Trophoblast cell (in vitro differentiated cells and primary cell): ENCODE measurements around the gene TPSAB1.
A peak's percentile ranks its signal among the peaks of the same experiment; 100 is the strongest.
"Not testable (repeated sequence)": the region's sequence is repeated elsewhere in the genome, so short reads cannot be mapped to it uniquely, and the experiment has no call there.

Experiments
- DNase-seq, 2 donors: peaks; one replicate each; pipeline ENCODE4 v3.0.0-alpha.2; 2016
- H2AFZ ChIP-seq: 2 replicates; pipeline ENCODE4 v1.6.1; 2013; ENCODE audit warnings: low read length, moderate library complexity, mild to moderate bottlenecking; ENCODE audit not compliant: insufficient read depth, poor library complexity
- H2AK5ac ChIP-seq: 2 replicates; pipeline ENCODE4 v1.6.1; 2013; ENCODE audit warnings: mild to moderate bottlenecking, low read length
- H2BK120ac ChIP-seq: 2 replicates; pipeline ENCODE4 v1.6.1; 2013; ENCODE audit warnings: low read length, mild to moderate bottlenecking, moderate library complexity; ENCODE audit not compliant: insufficient read depth, poor library complexity
- H2BK12ac ChIP-seq: 2 replicates; pipeline ENCODE4 v1.6.1; 2013; ENCODE audit warnings: mild to moderate bottlenecking, low read length, moderate library complexity
- H2BK5ac ChIP-seq: 2 replicates; pipeline ENCODE4 v1.6.1; 2013; ENCODE audit warnings: low read length, low read depth, moderate library complexity, mild to moderate bottlenecking; ENCODE audit not compliant: poor library complexity
- H3K14ac ChIP-seq: 2 replicates; pipeline ENCODE4 v1.6.1; 2013; ENCODE audit warnings: mild to moderate bottlenecking, low read length
- H3K18ac ChIP-seq: 2 replicates; pipeline ENCODE4 v1.6.1; 2013; ENCODE audit warnings: mild to moderate bottlenecking, low read length
- H3K23ac ChIP-seq: 2 replicates; pipeline ENCODE4 v1.6.1; 2013; ENCODE audit warnings: low read length
- H3K27ac ChIP-seq: 2 replicates; pipeline ENCODE4 v1.5.1; 2013; ENCODE audit warnings: low read depth, mild to moderate bottlenecking, inconsistent platforms, low read length, moderate library complexity
- H3K27me3 ChIP-seq: 2 replicates; pipeline ENCODE4 v1.6.1; 2013; ENCODE audit warnings: inconsistent platforms, mild to moderate bottlenecking, low read length, moderate library complexity; ENCODE audit not compliant: insufficient read depth
- H3K36me3 ChIP-seq, 2 experiments: 1 replicate in 1 of 2; 2 replicates in 1 of 2; pipeline ENCODE4 v1.6.1; 2013; ENCODE audit warnings: low read length in 2 of 2, mild to moderate bottlenecking in 2 of 2, moderate library complexity in 1 of 2; ENCODE audit not compliant: insufficient read depth in 2 of 2, control insufficient read depth in 1 of 2
- H3K4ac ChIP-seq: 2 replicates; pipeline ENCODE4 v1.6.1; 2013; ENCODE audit warnings: low read depth, mild to moderate bottlenecking, low read length, moderate library complexity
- H3K4me1 ChIP-seq, 2 experiments: 1 replicate in 1 of 2; 2 replicates in 1 of 2; pipeline ENCODE4 v1.6.1; 2013; ENCODE audit warnings: low read length in 2 of 2, mild to moderate bottlenecking in 2 of 2, moderate library complexity in 1 of 2; ENCODE audit not compliant: insufficient read depth in 2 of 2, control insufficient read depth in 1 of 2
- H3K4me2 ChIP-seq: 2 replicates; pipeline ENCODE4 v1.6.1; 2013; ENCODE audit warnings: inconsistent platforms, mild to moderate bottlenecking, low read length, moderate library complexity
- H3K4me3 ChIP-seq: 2 replicates; pipeline ENCODE4 v1.5.1; 2013; ENCODE audit warnings: mild to moderate bottlenecking, low read depth, low read length, inconsistent platforms
- H3K79me1 ChIP-seq: one replicate; pipeline ENCODE4 v1.6.1; 2013; ENCODE audit warnings: low read length
- H3K79me2 ChIP-seq: 2 replicates; pipeline ENCODE4 v1.6.1; 2013; ENCODE audit warnings: low read length, mild to moderate bottlenecking; ENCODE audit not compliant: control insufficient read depth, insufficient read depth, poor library complexity
- H3K9ac ChIP-seq: 2 replicates; pipeline ENCODE4 v1.6.1; 2013; ENCODE audit warnings: mild to moderate bottlenecking, low read length
- H3K9me3 ChIP-seq: 2 replicates; pipeline ENCODE4 v1.6.1; 2013; ENCODE audit warnings: low read depth, mild to moderate bottlenecking, control low read depth, inconsistent platforms, low read length; ENCODE audit not compliant: insufficient read depth
- H4K12ac ChIP-seq: 2 replicates; pipeline ENCODE4 v1.6.1; 2013; ENCODE audit warnings: low read depth, mild to moderate bottlenecking, low read length, moderate library complexity
- H4K8ac ChIP-seq: 2 replicates; pipeline ENCODE4 v1.6.1; 2013; ENCODE audit warnings: low read depth, mild to moderate bottlenecking, low read length, moderate library complexity
- H4K91ac ChIP-seq: one replicate; pipeline ENCODE4 v1.6.1; 2013; ENCODE audit warnings: low read depth, mild to moderate bottlenecking, low read length, moderate library complexity
- WGBS: extraction: QIAGEN DNeasy Blood & Tissue Kit; methylation state at CpG from one replicate; pipeline ENCODE4 v1.1.7; 2013; ENCODE audit warnings: missing lambda C conversion rate; ENCODE audit not compliant: insufficient read length, insufficient coverage; ENCODE audit errors: extremely low coverage; 5-methylcytosine and 5-hydroxymethylcytosine counted together

Gene TPSAB1

DNA sequence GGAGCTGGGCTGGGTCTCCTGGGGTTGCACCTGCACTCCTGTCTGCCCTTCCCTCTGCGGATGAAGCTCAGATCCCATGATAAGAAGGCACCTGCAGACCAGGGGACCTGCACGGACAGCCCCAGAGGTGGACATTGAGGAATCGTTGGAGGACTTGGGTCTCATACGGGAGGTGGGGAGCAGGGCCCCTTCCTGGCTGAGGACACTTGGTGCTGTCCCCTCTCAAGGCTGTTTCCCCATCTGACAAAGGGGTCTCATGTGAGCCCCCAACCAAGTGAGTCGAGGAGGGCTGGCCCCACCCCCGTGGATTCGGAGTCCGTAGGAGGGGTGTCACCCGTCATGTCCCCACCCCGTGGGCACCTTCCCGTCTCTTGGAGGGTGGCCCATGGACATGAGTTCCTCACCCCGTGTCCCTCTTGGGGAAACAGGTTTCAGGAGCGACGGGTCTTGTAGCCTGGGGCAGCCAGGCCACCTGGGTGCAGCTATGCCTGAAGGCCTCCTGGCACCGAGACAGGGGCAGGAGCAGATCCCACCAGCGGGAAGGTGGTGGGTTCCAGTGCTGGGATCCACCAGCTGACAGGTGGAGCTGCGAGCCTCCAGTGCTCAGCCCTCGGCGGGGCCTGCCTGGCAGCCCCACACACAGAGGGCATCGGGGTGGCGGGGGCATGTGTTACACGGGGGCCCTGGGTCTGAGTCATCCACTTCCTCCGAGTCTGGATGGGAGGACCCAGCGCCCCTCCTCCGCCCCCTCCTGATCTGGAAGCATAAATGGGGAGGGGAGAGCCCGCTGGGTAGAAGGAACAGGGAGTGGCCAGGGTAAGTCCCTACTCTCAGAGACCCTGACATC is 15.0 kb downstream of the TPSAB1 start, which contains the start of gene TPSD1:
Gene TPSD1, plus strand, starts transcription at position 794 of the 847 bp plus-strand sequence. CDS start 212 bp downstream, outside the sequence.
- H3K27me3 ChIP-seq, H4K12ac ChIP-seq, H3K79me1 ChIP-seq, H3K36me3 ChIP-seq, H2BK120ac ChIP-seq, H3K18ac ChIP-seq, H2AFZ ChIP-seq, H3K23ac ChIP-seq, H4K8ac ChIP-seq, H3K4me1 ChIP-seq, H2AK5ac ChIP-seq, H3K4me3 ChIP-seq, H3K4me2 ChIP-seq, H3K14ac ChIP-seq, H3K9ac ChIP-seq, H3K9me3 ChIP-seq, H4K91ac ChIP-seq, H3K79me2 ChIP-seq, H2BK12ac ChIP-seq, H2BK5ac ChIP-seq, H3K27ac ChIP-seq, H3K4ac ChIP-seq, DNase-seq: not testable (repeated sequence)
- WGBS = no CpG with 5 or more reads among the region's 26 CpGs

- no CpG with 5 or more reads among the region's 23 CpGs for WGBS
- not testable (repeated sequence) for H4K8ac ChIP-seq, H3K9me3 ChIP-seq
Measured at GRCh38 chr16:1256296-1256873, 15.9 kb downstream of the TPSAB1 start.

DNA sequence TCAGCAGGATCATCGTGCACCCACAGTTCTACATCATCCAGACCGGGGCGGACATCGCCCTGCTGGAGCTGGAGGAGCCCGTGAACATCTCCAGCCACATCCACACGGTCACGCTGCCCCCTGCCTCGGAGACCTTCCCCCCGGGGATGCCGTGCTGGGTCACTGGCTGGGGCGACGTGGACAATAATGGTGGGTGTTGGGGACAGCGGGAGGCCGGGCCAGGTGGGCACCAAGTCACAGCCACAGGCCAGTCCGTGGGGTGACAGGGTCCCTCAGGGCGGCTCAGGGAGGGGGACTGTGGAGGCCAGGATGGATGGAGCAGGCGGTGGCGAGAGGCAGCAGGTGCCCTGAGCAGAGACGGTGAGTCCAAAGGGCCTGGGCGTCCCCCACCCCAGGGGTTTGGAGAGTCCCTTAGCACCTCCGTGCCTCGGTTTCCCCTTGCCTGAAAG is 16.4 kb downstream of the TPSAB1 start:
- Histone ChIP-seq H3K79me2 (no peaks in the 10 kb centered on the region), H3K4ac (no peak overlapping the region), H3K14ac (no peak overlapping the region), H3K27me3 (peaks cover 4% of the 10 kb centered on the region), H3K4me1 (no peaks in the 10 kb centered on the region), H3K4me2 (no peak overlapping the region), H3K9ac (no peak overlapping the region), H2BK12ac (no peak overlapping the region), H4K12ac (no peak overlapping the region), H3K18ac (no peak overlapping the region), H3K36me3 (no peaks in the 10 kb centered on the region), H3K23ac (no peak overlapping the region), H3K9me3 (peaks cover 2% of the 10 kb centered on the region), H4K91ac (no peak overlapping the region), H3K27ac (no peak overlapping the region), H2BK120ac (no peak overlapping the region), H4K8ac (no peak overlapping the region), H3K79me1 (no peaks in the 10 kb centered on the region), H2AK5ac (no peak overlapping the region), H3K4me3 (no peak overlapping the region), H2AFZ (no peak overlapping the region), H2BK5ac (no peak overlapping the region)
- no peak for DNase-seq
- WGBS = no CpG with 5 or more reads among the region's 22 CpGs

More at GRCh38 chr16:1256296-1256873, 15.9 kb downstream of the TPSAB1 start:
- H3K79me1 ChIP-seq, H3K27me3 ChIP-seq, H3K9ac ChIP-seq, H3K4me1 ChIP-seq, H3K23ac ChIP-seq, H3K27ac ChIP-seq, H4K12ac ChIP-seq, H2AK5ac ChIP-seq, H2BK12ac ChIP-seq, H3K79me2 ChIP-seq, H3K18ac ChIP-seq, H3K14ac ChIP-seq, H3K36me3 ChIP-seq, H2BK5ac ChIP-seq, H4K91ac ChIP-seq, H3K4me2 ChIP-seq, H3K4me3 ChIP-seq, H3K4ac ChIP-seq, DNase-seq, H2BK120ac ChIP-seq, H2AFZ ChIP-seq: not testable (repeated sequence)

DNA sequence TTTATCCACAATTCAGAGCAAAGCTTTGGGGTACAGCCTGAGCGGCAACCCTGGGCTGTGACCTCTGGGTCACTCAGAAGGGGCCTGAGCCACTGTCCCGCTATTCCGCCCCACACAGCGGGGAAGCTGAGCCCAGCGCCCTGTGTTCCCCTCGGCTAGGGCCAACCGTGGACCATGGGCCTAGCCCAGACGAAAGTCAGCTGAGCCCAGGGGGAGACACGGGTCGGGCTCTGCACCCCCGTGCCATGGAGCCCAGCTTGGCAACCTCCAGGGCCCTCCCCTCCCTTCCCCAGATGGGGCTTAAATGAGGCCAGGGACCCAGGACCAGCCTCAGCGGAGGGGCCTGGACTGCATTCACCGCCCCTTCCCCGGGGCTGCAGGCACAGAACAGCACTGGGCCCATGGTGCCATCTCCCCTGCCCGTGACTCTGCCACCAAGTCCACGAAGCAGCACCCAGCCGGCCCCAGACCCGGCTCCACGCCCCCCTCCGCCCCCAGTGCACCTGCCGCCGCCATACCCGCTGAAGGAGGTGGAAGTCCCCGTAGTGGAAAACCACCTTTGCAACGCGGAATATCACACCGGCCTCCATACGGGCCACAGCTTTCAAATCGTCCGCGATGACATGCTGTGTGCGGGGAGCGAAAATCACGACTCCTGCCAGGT is 17.2 kb downstream of the TPSAB1 start:
- WGBS = no CpG with 5 or more reads among the region's 34 CpGs
- no peaks in the 10 kb centered on the region for H3K36me3 ChIP-seq
- no peak overlapping the region for H3K23ac ChIP-seq
- H3K27me3 ChIP-seq = peaks cover 4% of the 10 kb centered on the region
- no peak overlapping the region for H2BK5ac ChIP-seq
- H3K4me1 ChIP-seq = no peaks in the 10 kb centered on the region
- no peak overlapping the region for H2BK120ac ChIP-seq
- no peak overlapping the region for H3K27ac ChIP-seq
- H3K9ac ChIP-seq = no peak overlapping the region
- no peak overlapping the region for H3K14ac ChIP-seq
- peak in 1 of 2 donors; percentile 58 for DNase-seq
- peaks cover 2% of the 10 kb centered on the region for H3K9me3 ChIP-seq
- H4K12ac ChIP-seq = no peak overlapping the region
- no peak overlapping the region for H4K91ac ChIP-seq
- no peak overlapping the region for H2AK5ac ChIP-seq
- H2AFZ ChIP-seq = no peak overlapping the region
- no peaks in the 10 kb centered on the region for H3K79me1 ChIP-seq
- H4K8ac ChIP-seq = no peak overlapping the region
- no peak overlapping the region for H3K4me2 ChIP-seq
- no peak overlapping the region for H3K4me3 ChIP-seq
- no peak overlapping the region for H3K18ac ChIP-seq
- H3K4ac ChIP-seq = no peak overlapping the region
- no peaks in the 10 kb centered on the region for H3K79me2 ChIP-seq
- no peak overlapping the region for H2BK12ac ChIP-seq
